ENCODE results near the gene APOD. TPM values are rescaled to one million over a fixed set of nuclear protein-coding genes. Genes with fewer than 3 reads are reported as not detected.

APOD gene
- total and polyA plus RNA-seq, 9 of the 15 experiments (the other 6 are each of a cell fraction or from before 2014, with no cell fraction given) = 0.18 to 0.50 (median 0.35) TPM; not detected in 1

GRCh38 chr3:195556390-195556789, 27.4 kb downstream of the APOD start (continued):
- TF ChIP-seq ARID4B (CRISPR knock-in tag; IDR thresholded peaks at IDR 0.05) (peak; percentile 31; the same call in 1 of the 2 replicates), RAD51 (IDR thresholded peaks at IDR 0.05; ENCODE audit: borderline replicate concordance, low read depth) (peak; percentile 34; the same call in 1 of the 2 replicates), RAD21 (CRISPR knock-in tag; conservative IDR thresholded peaks at IDR 0.05 in 1 of 2, IDR thresholded peaks at IDR 0.05 in 1 of 2) (peak; percentile 35 to 59; a peak in 3 of 4 replicates), KDM1A (IDR thresholded peaks at IDR 0.05) (peak in 1 of 2 experiments; percentile 14; a peak in 1 of 4 replicates), USF1 (CRISPR knock-in tag; IDR thresholded peaks at IDR 0.05) (0 out of 2 replicates have a peak, but pooled peaks have one; percentile 47), TSHZ1 (CRISPR knock-in tag; IDR thresholded peaks at IDR 0.05) (no peak), ETS2 (tag; IDR thresholded peaks at IDR 0.05; ENCODE audit: borderline replicate concordance, poor library complexity, severe bottlenecking) (no peak), ARID3A (IDR thresholded peaks at IDR 0.05; ENCODE audit: borderline replicate concordance, low read depth, low read length) (no peak), CREB1 (IDR thresholded peaks at IDR 0.05) (peak; percentile 19; the same call in 1 of the 2 replicates), CREB1 (CRISPR knock-in tag; IDR thresholded peaks at IDR 0.05) (no peak; the same call in 1 of the 2 replicates), RNF2 (IDR thresholded peaks at IDR 0.05) (peak; percentile 89), CTCF (IDR thresholded peaks at IDR 0.05 in 2 of 3, conservative IDR thresholded peaks at IDR 0.05 in 1 of 3; ENCODE audit: insufficient read depth in 2 of 3, low read depth in 1 of 3, low read length in 3 of 3) (peak; percentile 69 to 80 (median 69)), ID3 (CRISPR knock-in tag; IDR thresholded peaks at IDR 0.05) (no peak), ID3 (tag; IDR thresholded peaks at IDR 0.05) (0 out of 2 replicates have a peak, but pooled peaks have one; percentile 22)
